T-helper 17 cell (primary cell): Measurements from ENCODE around the gene ERG. TPM values are rescaled to one million over a fixed set of nuclear protein-coding genes. Genes with fewer than 3 reads are reported as not detected.

Experiments
- ATAC-seq: fragments of 150-1000 bp; cut with Tn5 transposase; 2 replicates; pipeline ENCODE4 v1.10.0; 2021; ENCODE audit warnings: mild to moderate bottlenecking, moderate library complexity
- DNase-seq, 3 donors: peaks; one replicate each; pipeline versions ENCODE4 v3.0.0 to v3.0.0-alpha.2; 2020 to 2021
- H3K9me3 ChIP-seq: one replicate; pipeline ENCODE4 v1.7.0; 2013; ENCODE audit warnings: low read length, mild to moderate bottlenecking; ENCODE audit not compliant: control insufficient read depth, poor library complexity, severe bottlenecking
- H3K27ac Mint-ChIP-seq: one replicate; pipeline ENCODE4 v1.8.0; 2022; ENCODE audit warnings: mild to moderate bottlenecking, moderate library complexity, mixed read lengths
- H3K27me3 Mint-ChIP-seq: one replicate; pipeline ENCODE4 v1.8.0; 2022; ENCODE audit warnings: mixed read lengths
- H3K36me3 Mint-ChIP-seq: one replicate; pipeline ENCODE4 v1.8.0; 2022; ENCODE audit warnings: low read depth, mixed read lengths
- H3K4me1 Mint-ChIP-seq: one replicate; pipeline ENCODE4 v1.8.0; 2022; ENCODE audit warnings: mild to moderate bottlenecking, mixed read lengths
- H3K4me3 Mint-ChIP-seq: one replicate; pipeline ENCODE4 v1.8.0; 2022; ENCODE audit warnings: mild to moderate bottlenecking, moderate library complexity, mixed read lengths
- total RNA-seq, 4 donors: library from RNA in 2 of 4; stranded (reverse) in 2 of 4; gene quantifications; one replicate each; pipeline ENCODE4 v1.2.3 and lab custom pipeline; 2022 to 2026

ERG gene
- total RNA-seq (not detected), total RNA-seq (lab: John Stamatoyannopoulos, UW) (0 to 0.12 reads per million in 2 donors)

- H3K9me3 ChIP-seq, result no peaks in the 10 kb centered on the region
- no peak within 1 kb of the TSS for H3K4me3 Mint-ChIP-seq
- no peak within 1 kb of the TSS for H3K27ac Mint-ChIP-seq
- DNase-seq (no peak), ATAC-seq (no peak)
- peaks cover 2% of the 10 kb centered on the region for H3K4me1 Mint-ChIP-seq
- no peaks in the 10 kb centered on the region for H3K36me3 Mint-ChIP-seq
- peaks cover 49% of the 10 kb centered on the region for H3K27me3 Mint-ChIP-seq
These were observed at the start of gene ERG for GRCh38 chr21:38498057-38498833. Gene ERG (minus strand): TSS chr21:38498477. CDS start chr21:38498380, 97 bp downstream.

GRCh38 chr21:38544661-38545060 is 46.4 kb upstream of the ERG start:
- Mint-ChIP-seq H3K36me3 (no peaks in the 10 kb centered on the region), H3K4me3 (no peak overlapping the region), H3K4me1 (no peaks in the 10 kb centered on the region), H3K27ac (no peak overlapping the region), H3K27me3 (no peaks in the 10 kb centered on the region)
- ATAC-seq (no peak), DNase-seq (no peak)
- H3K9me3 ChIP-seq, result no peaks in the 10 kb centered on the region

GRCh38 chr21:38542263-38542662 is 44.0 kb upstream of the ERG start:
- Mint-ChIP-seq H3K4me1 (no peaks in the 10 kb centered on the region), H3K27ac (no peak overlapping the region), H3K27me3 (peaks cover 4% of the 10 kb centered on the region), H3K36me3 (no peaks in the 10 kb centered on the region), H3K4me3 (no peak overlapping the region)
- ATAC-seq (no peak), DNase-seq (no peak)
- H3K9me3 ChIP-seq, result no peaks in the 10 kb centered on the region

- ATAC-seq, result no peak
- Mint-ChIP-seq H3K27ac (no peak overlapping the region), H3K4me3 (no peak overlapping the region), H3K4me1 (no peaks in the 10 kb centered on the region), H3K27me3 (peaks cover 4% of the 10 kb centered on the region), H3K36me3 (no peaks in the 10 kb centered on the region)
- H3K9me3 ChIP-seq, result no peaks in the 10 kb centered on the region
- no peak for DNase-seq
These were observed 40.1 kb upstream of the ERG start for GRCh38 chr21:38538353-38538752.

- ATAC-seq, result no peak
- Mint-ChIP-seq H3K4me1 (no peaks in the 10 kb centered on the region), H3K27ac (no peak overlapping the region), H3K27me3 (peaks cover 4% of the 10 kb centered on the region), H3K4me3 (no peak overlapping the region), H3K36me3 (no peaks in the 10 kb centered on the region)
- no peaks in the 10 kb centered on the region for H3K9me3 ChIP-seq
- no peak for DNase-seq
These were observed 36.3 kb upstream of the ERG start for GRCh38 chr21:38534591-38534990.

- Mint-ChIP-seq H3K27me3 (peaks cover 4% of the 10 kb centered on the region), H3K27ac (no peak overlapping the region), H3K4me1 (no peaks in the 10 kb centered on the region), H3K4me3 (no peak overlapping the region), H3K36me3 (no peaks in the 10 kb centered on the region)
- ATAC-seq, result no peak
- H3K9me3 ChIP-seq, result no peaks in the 10 kb centered on the region
- no peak for DNase-seq
These were observed 35.6 kb upstream of the ERG start for GRCh38 chr21:38533887-38534286.

GRCh38 chr21:38531591-38531990 is 33.3 kb upstream of the ERG start:
- no peaks in the 10 kb centered on the region for H3K4me1 Mint-ChIP-seq
- H3K27me3 Mint-ChIP-seq, result no peaks in the 10 kb centered on the region
- H3K4me3 Mint-ChIP-seq, result no peak overlapping the region
- DNase-seq, result no peak
- no peak overlapping the region for H3K27ac Mint-ChIP-seq
- no peaks in the 10 kb centered on the region for H3K36me3 Mint-ChIP-seq
- H3K9me3 ChIP-seq, result no peaks in the 10 kb centered on the region
- no peak for ATAC-seq

- ATAC-seq (no peak), DNase-seq (no peak)
- no peaks in the 10 kb centered on the region for H3K36me3 Mint-ChIP-seq
- no peaks in the 10 kb centered on the region for H3K4me1 Mint-ChIP-seq
- no peaks in the 10 kb centered on the region for H3K27me3 Mint-ChIP-seq
- H3K27ac Mint-ChIP-seq, result no peak overlapping the region
- H3K9me3 ChIP-seq, result no peaks in the 10 kb centered on the region
- no peak overlapping the region for H3K4me3 Mint-ChIP-seq
These were observed 32.8 kb upstream of the ERG start for GRCh38 chr21:38531039-38531541.

GRCh38 chr21:38527737-38528136 is 29.5 kb upstream of the ERG start:
- no peaks in the 10 kb centered on the region for H3K9me3 ChIP-seq
- peaks cover 15% of the 10 kb centered on the region for H3K27me3 Mint-ChIP-seq
- H3K4me1 Mint-ChIP-seq, result peaks cover 2% of the 10 kb centered on the region
- DNase-seq (no peak), ATAC-seq (no peak)
- no peak overlapping the region for H3K27ac Mint-ChIP-seq
- H3K4me3 Mint-ChIP-seq, result no peak overlapping the region
- H3K36me3 Mint-ChIP-seq, result no peaks in the 10 kb centered on the region

GRCh38 chr21:38525454-38525853 is 27.2 kb upstream of the ERG start:
- H3K36me3 Mint-ChIP-seq, result no peaks in the 10 kb centered on the region
- H3K4me1 Mint-ChIP-seq, result peaks cover 2% of the 10 kb centered on the region
- no peaks in the 10 kb centered on the region for H3K9me3 ChIP-seq
- DNase-seq (no peak), ATAC-seq (no peak)
- no peak overlapping the region for H3K4me3 Mint-ChIP-seq
- H3K27me3 Mint-ChIP-seq, result peaks cover 15% of the 10 kb centered on the region
- H3K27ac Mint-ChIP-seq, result no peak overlapping the region

GRCh38 chr21:38524168-38525153 is 26.2 kb upstream of the ERG start:
- DNase-seq, result no peak
- Mint-ChIP-seq H3K27me3 (peaks cover 15% of the 10 kb centered on the region), H3K4me1 (peaks cover 2% of the 10 kb centered on the region), H3K27ac (no peak overlapping the region), H3K36me3 (no peaks in the 10 kb centered on the region), H3K4me3 (no peak overlapping the region)
- no peak for ATAC-seq
- H3K9me3 ChIP-seq, result no peaks in the 10 kb centered on the region

GRCh38 chr21:38520511-38520910 is 22.2 kb upstream of the ERG start:
- no peaks in the 10 kb centered on the region for H3K36me3 Mint-ChIP-seq
- DNase-seq (no peak), ATAC-seq (no peak)
- no peak overlapping the region for H3K27ac Mint-ChIP-seq
- H3K27me3 Mint-ChIP-seq, result peaks cover 18% of the 10 kb centered on the region
- H3K9me3 ChIP-seq, result no peaks in the 10 kb centered on the region
- peaks cover 2% of the 10 kb centered on the region for H3K4me1 Mint-ChIP-seq
- no peak overlapping the region for H3K4me3 Mint-ChIP-seq

GRCh38 chr21:38511662-38512243 is 13.5 kb upstream of the ERG start:
- ATAC-seq, result no peak
- Mint-ChIP-seq H3K4me1 (no peaks in the 10 kb centered on the region), H3K27ac (no peak overlapping the region), H3K27me3 (peaks cover 48% of the 10 kb centered on the region), H3K4me3 (no peak overlapping the region), H3K36me3 (no peaks in the 10 kb centered on the region)
- DNase-seq, result no peak
- no peaks in the 10 kb centered on the region for H3K9me3 ChIP-seq
